Ectodermal cell (in vitro differentiated cells): ENCODE measurements around the gene CLRN1.

Experiments used
- H3K27ac ChIP-seq: 2 replicates; pipeline ENCODE4 v1.7.0; 2013; ENCODE audit warnings: mild to moderate bottlenecking, low read depth, low read length; ENCODE audit not compliant: insufficient read depth, poor library complexity, severe bottlenecking
- H3K27me3 ChIP-seq: 2 replicates; pipeline ENCODE4 v1.7.0; 2013; ENCODE audit warnings: mild to moderate bottlenecking, low read length; ENCODE audit not compliant: insufficient read depth, control insufficient read depth, poor library complexity, severe bottlenecking
- H3K36me3 ChIP-seq: one replicate; pipeline ENCODE4 v1.7.0; 2013; ENCODE audit warnings: low read length; ENCODE audit not compliant: control insufficient read depth, insufficient read depth
- H3K4me1 ChIP-seq: one replicate; pipeline ENCODE4 v1.7.0; 2013; ENCODE audit warnings: low read length; ENCODE audit not compliant: control insufficient read depth, insufficient read depth
- H3K4me3 ChIP-seq: 2 replicates; pipeline ENCODE4 v1.7.0; 2013; ENCODE audit warnings: low read depth, low read length, control low read depth; ENCODE audit not compliant: insufficient read depth
- H3K9me3 ChIP-seq: 2 replicates; pipeline ENCODE4 v1.7.0; 2013; ENCODE audit warnings: mild to moderate bottlenecking, low read length, moderate library complexity; ENCODE audit not compliant: control insufficient read depth
- WGBS, 2 experiments: methylation state at CpG; one replicate each; pipeline ENCODE4 v1.1.7; 2013; ENCODE audit warnings: missing lambda C conversion rate in 2 of 2; 5-methylcytosine and 5-hydroxymethylcytosine counted together

Gene CLRN1

DNA sequence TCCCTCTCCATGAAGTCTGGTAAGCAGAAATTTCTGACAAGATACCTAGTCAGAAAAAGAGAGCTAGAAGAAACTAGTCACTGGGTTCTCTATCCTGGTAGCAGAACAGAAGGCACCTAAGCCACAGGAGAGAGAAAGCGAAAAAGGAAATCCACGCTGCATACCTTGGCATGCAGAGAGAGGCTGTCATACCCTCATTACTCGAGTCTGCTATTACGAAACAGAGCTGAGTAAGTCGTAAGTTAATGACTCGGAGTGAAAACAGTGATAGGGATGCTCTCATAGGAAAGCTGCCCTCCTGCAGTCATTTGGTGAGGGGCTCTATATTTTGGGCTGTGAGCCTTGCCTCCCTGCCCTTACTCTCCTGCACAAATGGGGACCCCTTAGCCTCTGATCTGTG lies 16.2 kb downstream of the CLRN1 start:
- H3K9me3 ChIP-seq, result no peaks in the 10 kb centered on the region
- no peak overlapping the region for H3K4me3 ChIP-seq
- H3K4me1 ChIP-seq, result no peaks in the 10 kb centered on the region
- no peak overlapping the region for H3K27ac ChIP-seq
- no peaks in the 10 kb centered on the region for H3K27me3 ChIP-seq
- no peaks in the 10 kb centered on the region for H3K36me3 ChIP-seq
- 85 to 86% methylated on average over 6 of the region's 6 CpGs for WGBS, 2 experiments

DNA sequence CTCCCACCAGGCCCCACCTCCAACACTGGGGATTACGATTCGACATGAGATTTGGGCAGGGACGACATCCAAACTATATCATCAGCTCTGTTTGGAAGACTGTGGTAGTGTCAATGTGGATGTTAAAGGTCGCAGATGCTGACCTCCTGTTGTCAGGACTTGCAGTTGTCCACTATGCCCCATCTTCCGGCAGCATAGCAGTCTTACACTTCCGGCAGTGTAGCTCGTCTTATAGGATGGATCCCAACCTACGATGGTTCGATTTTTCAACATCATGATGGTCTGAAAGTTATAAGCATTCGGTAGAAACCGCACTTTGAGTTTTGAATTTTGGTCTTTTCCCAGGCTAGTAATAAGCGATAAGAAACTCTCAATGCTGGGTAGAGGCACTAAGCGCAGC lies 20.6 kb downstream of the CLRN1 start:
- 91 to 93% methylated on average over 13 of the region's 13 CpGs for WGBS, 2 experiments
- Histone ChIP-seq H3K27ac (no peak overlapping the region), H3K4me3 (no peak overlapping the region), H3K27me3 (no peaks in the 10 kb centered on the region), H3K9me3 (no peaks in the 10 kb centered on the region), H3K4me1 (no peaks in the 10 kb centered on the region), H3K36me3 (no peaks in the 10 kb centered on the region)

DNA sequence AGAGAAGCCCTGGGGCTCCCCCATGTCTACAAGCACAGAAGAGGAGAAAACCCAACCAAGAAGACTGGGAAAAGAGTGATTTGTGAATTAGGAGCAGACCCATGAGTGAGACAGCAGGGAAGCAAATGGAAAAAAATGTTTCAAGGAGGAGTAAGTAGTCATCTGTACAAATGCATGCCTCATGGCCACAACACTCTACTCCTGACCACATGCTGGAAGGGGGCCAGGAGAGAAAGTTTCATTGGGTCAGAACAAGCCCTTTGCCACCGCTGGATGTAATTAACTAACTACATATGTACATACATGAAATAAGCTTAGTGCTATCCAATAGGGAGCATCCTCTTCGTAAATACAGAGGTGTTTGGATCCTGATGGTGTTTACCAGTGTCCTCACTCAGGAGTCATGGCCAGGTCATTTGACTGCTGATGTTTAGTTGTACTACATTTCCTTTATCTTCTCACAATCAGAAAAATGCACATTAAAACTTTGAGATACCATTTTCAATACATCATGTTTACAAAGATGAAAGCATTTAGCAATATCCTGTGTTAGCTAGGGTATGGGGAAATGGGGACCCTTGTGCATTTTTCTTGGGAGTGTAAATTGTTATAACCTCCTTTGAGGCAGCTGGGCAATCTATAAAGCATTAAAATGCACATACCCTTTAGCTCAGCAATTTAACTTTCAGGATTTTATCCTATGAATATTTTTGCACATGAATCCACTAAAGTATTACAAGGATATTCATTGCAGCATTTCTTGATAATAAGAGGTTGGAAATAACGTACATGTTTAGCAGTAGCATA lies 27.1 kb downstream of the CLRN1 start:
- no peaks in the 10 kb centered on the region for H3K36me3 ChIP-seq
- H3K9me3 ChIP-seq, result no peaks in the 10 kb centered on the region
- WGBS, 2 experiments, result 92 to 100% methylated on average over 1 to 3 of the region's 3 CpGs
- no peak overlapping the region for H3K4me3 ChIP-seq
- no peaks in the 10 kb centered on the region for H3K27me3 ChIP-seq
- no peak overlapping the region for H3K27ac ChIP-seq
- no peaks in the 10 kb centered on the region for H3K4me1 ChIP-seq

- H3K27ac ChIP-seq, result no peak overlapping the region
- WGBS, 2 experiments, result 97 to 98% methylated on average over 3 of the region's 3 CpGs
- no peaks in the 10 kb centered on the region for H3K27me3 ChIP-seq
- no peak overlapping the region for H3K4me3 ChIP-seq
- H3K36me3 ChIP-seq, result no peaks in the 10 kb centered on the region
- no peaks in the 10 kb centered on the region for H3K4me1 ChIP-seq
- H3K9me3 ChIP-seq, result no peaks in the 10 kb centered on the region
Measured at GRCh38 chr3:150942221-150942620, 30.3 kb downstream of the CLRN1 start.

GRCh38 chr3:150936693-150937092 lies 35.8 kb downstream of the CLRN1 start:
- H3K4me3 ChIP-seq, result no peak overlapping the region
- no peak overlapping the region for H3K27ac ChIP-seq
- H3K27me3 ChIP-seq, result no peaks in the 10 kb centered on the region
- WGBS, 2 experiments, result 50 to 66% methylated on average over 2 of the region's 2 CpGs
- H3K4me1 ChIP-seq, result no peaks in the 10 kb centered on the region
- H3K36me3 ChIP-seq, result no peaks in the 10 kb centered on the region
- H3K9me3 ChIP-seq, result no peaks in the 10 kb centered on the region

DNA sequence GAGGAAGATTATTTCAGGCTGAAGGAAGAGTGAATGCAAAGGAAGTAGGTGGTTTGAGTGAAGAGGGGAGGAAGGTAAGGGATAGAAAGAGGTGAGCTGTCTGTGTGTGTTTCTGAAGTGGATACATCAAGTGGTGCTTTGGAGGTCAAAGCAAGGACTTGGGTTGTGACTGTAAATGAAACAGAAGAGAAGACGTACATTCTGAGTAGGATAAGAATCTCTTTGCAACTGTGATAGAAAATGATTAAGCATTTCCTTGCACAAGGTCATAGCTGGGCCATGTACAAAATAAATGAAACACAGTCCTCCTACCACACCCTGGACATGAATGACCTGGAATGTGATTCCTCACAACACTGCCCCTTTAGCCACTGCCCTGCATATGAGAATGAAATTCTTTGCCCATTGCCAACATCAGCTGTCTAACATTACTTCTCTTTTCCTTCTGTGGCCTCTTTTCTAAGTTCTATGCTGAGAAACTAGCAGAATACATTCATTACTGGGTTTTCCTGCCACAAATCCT lies 39.0 kb downstream of the CLRN1 start:
- 0% methylated on average over 1 of the region's 1 CpG for WGBS, 2 experiments
- Histone ChIP-seq H3K9me3 (no peaks in the 10 kb centered on the region), H3K27ac (no peak overlapping the region), H3K36me3 (no peaks in the 10 kb centered on the region), H3K4me1 (no peaks in the 10 kb centered on the region), H3K4me3 (no peak overlapping the region), H3K27me3 (no peaks in the 10 kb centered on the region)

- no peak overlapping the region for H3K27ac ChIP-seq
- no peaks in the 10 kb centered on the region for H3K9me3 ChIP-seq
- no peaks in the 10 kb centered on the region for H3K27me3 ChIP-seq
- H3K4me1 ChIP-seq, result no peaks in the 10 kb centered on the region
- no peak overlapping the region for H3K4me3 ChIP-seq
- H3K36me3 ChIP-seq, result no peaks in the 10 kb centered on the region
- WGBS, 2 experiments, result 91 to 92% methylated on average over 1 of the region's 1 CpG
Measured at GRCh38 chr3:150931745-150932144, 40.8 kb downstream of the CLRN1 start.

- 73 to 80% methylated on average over 3 of the region's 3 CpGs for WGBS, 2 experiments
- Histone ChIP-seq H3K27me3 (no peaks in the 10 kb centered on the region), H3K27ac (no peak overlapping the region), H3K9me3 (no peaks in the 10 kb centered on the region), H3K36me3 (no peaks in the 10 kb centered on the region), H3K4me3 (no peak overlapping the region), H3K4me1 (peaks cover 4% of the 10 kb centered on the region)
Measured at GRCh38 chr3:150930839-150931238, 41.7 kb downstream of the CLRN1 start.

DNA sequence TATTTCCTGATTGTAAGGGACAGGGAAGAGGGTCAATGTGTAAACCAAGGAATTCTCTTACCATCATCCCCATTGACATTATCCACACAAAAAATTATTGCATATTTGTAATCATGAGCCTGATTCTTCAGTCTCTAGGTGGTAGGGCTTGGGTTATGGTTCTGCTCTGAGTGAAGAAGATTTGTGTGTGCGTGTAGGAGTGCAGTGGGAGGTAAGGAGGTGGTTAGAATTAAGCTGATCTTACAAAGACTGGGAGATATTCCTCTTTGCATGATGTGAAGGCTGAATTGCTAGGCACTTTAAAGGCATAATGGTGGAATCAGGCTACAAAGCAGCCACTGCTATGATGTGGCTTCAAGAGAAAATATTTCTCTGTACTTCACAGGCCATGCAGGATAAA lies 44.3 kb downstream of the CLRN1 start:
- Histone ChIP-seq H3K36me3 (no peaks in the 10 kb centered on the region), H3K9me3 (no peaks in the 10 kb centered on the region), H3K27me3 (no peaks in the 10 kb centered on the region), H3K4me1 (peaks cover 7% of the 10 kb centered on the region), H3K4me3 (no peak overlapping the region), H3K27ac (no peak overlapping the region)
- WGBS, 2 experiments, result 91 to 94% methylated on average over 1 of the region's 1 CpG

GRCh38 chr3:150926328-150926727 lies 46.2 kb downstream of the CLRN1 start:
- Histone ChIP-seq H3K4me3 (no peak overlapping the region), H3K9me3 (no peaks in the 10 kb centered on the region), H3K36me3 (no peaks in the 10 kb centered on the region), H3K27me3 (no peaks in the 10 kb centered on the region), H3K4me1 (peaks cover 7% of the 10 kb centered on the region), H3K27ac (no peak overlapping the region)
- 79 to 90% methylated on average over 7 of the region's 7 CpGs for whole genome bisulfite sequencing, 2 experiments
